GM18508 (cell line): Measurements from ENCODE around the gene DCP1B.

ENCODE experiments used
- ATAC-seq: cut with Tn5 transposase; IDR thresholded peaks from one replicate; pipeline ENCODE4 v1.9.1; 2021; ENCODE audit warnings: moderate number of reproducible peaks; ENCODE audit not compliant: insufficient read depth, unreplicated experiment

Gene DCP1B

GRCh38 chr12:2018391-2018790, 14.1 kb upstream of the DCP1B start:
- no peak for ATAC-seq

DNA sequence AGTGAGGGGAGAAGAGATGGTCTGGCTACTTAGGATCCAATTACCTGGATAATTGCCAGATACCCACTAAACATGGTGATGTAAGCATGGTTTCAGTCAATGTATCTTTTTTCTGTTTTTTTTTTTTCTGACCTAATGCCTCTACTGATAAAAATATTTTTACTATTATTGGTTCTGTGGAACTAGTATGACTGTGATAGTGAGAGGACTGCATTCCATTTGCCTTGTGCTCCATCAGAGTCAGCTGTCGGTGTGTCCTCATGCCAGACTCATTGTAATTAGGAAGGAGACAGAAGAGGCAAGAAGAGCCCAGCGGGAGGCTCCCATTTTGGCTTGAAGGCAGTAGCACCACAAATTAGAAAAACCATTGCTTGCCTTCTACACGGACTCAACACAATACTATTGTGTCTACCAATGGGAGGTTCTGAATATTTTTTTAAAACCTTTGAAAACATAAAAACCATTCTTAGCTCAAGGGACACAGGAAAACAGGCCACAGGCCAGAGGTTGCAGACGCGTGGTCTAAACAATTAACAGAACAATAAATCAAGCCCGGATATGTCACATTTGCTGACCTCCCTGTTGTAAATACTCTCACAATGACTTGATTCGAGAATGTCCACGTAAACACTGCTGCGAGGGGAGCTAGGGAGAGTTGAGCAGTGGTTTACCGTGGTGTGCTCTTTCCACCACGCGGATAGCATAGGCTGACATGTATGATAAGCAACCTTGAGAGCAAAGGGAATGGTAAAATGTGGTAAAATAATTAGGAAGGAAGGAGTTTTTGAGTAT, 13.5 kb upstream of the DCP1B start:
- ATAC-seq = no peak

DNA sequence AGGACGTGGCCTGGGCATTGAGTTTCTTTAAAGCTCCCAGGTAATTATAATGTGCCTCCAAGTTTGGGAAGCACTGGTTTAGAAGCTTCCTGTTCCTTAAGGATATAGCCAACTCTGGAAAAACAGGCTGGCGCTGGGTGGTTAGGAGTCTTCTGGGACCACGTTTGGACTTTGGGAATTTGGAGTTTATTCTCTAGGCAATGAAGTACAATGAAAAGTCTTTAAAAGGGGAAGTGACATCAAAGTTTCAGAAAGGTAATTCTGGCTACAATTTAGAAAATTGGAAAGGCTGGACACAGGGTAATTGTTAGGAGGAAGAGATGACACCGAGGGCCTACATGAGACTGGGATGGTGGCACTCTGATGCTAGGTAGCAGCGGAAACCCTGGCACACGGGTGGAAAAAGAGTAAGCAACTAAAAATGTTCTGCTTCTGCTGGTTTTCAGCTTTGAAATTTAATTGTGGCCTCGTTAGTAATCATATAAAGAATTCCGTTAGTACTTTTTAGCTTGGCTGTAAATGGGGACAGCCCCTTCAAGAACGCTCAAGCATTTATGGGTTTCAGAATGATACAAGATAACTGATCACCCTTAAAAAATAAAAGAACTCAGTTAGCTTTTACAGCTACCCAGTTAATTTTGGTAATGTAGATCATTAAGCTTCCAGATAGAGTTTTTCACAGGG, 12.7 kb upstream of the DCP1B start:
- ATAC-seq = no peak

GRCh38 chr12:2014231-2014630, 10.0 kb upstream of the DCP1B start:
- ATAC-seq = no peak

DNA sequence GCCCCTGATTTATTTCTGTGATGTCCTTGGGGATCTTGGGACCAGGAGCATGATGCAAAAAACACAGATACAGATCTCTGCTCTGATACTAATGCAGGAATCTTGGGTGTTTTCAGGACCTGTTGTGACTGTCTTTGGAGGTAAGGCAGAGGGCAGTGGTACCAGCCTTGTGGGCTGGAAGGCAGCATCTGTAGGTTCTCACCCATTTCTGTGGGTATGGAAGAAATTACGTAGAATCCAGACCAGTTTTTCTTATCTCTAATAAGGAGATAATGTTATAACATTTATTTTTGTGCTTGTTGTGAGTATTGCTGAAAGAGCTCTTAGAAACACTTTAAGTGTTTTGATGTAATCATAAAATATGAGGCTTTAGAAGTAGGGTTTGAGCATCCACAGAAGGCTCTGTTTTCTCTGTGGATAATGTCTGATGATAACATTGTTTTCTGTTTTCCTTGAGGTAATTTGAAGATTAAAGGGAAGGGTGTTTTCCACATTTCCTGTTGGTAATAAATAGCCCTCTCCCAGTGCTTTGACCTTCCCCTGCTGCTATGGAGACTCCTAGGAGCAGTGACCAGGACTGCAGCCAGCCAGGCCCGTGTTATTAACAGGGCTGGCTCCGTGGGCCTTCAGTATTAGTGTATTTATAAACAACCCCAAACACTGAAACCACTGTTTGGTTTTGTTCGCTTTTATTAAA, 9.4 kb upstream of the DCP1B start:
- no peak for ATAC-seq

DNA sequence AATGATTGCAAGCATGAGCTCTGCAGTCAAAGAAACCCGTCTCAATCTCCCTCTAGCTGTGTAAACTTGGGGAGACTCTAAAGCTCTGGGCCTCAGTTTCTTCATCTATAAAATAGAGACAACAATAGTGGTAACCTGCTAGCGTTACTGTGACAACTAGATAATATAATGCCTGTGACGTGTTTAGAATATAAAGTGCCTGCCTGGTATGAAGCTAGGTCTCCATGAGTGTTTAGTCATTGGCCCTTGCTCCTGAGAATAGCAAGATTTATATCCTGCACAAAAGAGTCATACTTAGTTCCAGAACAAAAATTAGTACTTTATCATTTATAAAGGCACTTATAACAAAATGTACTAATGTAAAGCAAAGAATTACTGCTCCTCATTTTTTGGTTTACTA, 8.8 kb upstream of the DCP1B start:
- ATAC-seq = no peak

GRCh38 chr12:2011643-2012607, 7.7 kb upstream of the DCP1B start:
- ATAC-seq = no peak

DNA sequence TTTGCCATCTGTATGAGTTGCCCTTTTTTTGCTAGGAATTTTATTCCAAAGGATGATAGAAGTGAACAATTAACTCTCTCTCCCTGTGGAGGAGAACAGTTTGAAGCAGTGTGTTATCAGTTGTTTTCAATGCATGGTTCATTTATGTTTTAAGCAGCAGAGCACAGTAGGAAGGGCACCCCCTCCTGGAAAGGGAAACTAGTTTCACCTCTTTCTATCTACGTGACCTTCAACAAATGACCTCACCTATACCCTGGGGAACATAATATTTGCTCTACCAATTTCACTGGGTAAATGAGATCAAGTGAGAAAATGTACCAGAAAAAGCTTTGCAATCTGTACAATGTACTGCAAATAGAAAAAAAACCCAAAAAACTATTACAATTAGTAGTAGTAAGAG, 5.4 kb upstream of the DCP1B start:
- no peak for ATAC-seq

DNA sequence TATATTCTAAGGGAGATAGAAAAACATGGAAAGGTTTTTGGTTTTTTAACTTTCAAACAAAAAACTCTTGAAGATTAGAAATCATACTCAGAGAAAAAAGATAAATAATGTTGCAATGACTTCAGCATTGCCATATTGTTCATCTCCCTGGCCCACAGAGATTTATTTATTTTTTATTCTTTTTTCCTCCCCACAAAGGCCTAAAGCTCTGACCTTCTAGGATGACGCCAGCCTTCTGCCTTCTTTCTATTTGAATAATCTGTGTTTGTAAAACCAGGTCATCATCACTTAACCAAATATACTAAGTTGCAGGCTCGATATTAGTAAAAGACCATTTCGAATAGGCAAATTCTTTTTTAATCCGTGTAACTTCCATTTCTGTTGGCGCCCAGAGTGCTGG, 4.4 kb upstream of the DCP1B start:
- no peak for ATAC-seq

DNA sequence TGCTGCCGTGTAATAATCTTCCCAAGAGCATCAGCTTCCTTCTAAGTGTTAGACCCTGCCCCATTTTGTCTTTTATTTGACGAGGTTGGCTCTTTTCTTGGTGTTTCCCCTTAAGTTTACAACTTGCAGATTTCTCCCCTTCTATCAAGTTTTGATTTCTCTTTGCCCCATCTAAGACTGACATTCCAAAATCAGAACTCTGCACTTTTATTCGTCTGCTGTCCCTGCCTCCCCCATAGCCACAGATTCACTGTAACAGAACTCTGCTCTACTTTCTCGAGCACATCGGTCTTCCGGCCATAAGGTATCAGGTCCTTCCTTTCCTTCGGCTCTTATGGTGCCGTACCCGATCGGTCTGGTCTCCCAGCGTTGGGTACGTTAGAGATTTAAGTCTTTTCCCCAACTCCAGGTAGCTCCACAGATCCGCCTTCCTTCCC, 563 bp downstream of the DCP1B start:
- ATAC-seq = no peak

- no peak for ATAC-seq
Measured at GRCh38 chr12:1995205-1995896, 8.9 kb downstream of the DCP1B start.

DNA sequence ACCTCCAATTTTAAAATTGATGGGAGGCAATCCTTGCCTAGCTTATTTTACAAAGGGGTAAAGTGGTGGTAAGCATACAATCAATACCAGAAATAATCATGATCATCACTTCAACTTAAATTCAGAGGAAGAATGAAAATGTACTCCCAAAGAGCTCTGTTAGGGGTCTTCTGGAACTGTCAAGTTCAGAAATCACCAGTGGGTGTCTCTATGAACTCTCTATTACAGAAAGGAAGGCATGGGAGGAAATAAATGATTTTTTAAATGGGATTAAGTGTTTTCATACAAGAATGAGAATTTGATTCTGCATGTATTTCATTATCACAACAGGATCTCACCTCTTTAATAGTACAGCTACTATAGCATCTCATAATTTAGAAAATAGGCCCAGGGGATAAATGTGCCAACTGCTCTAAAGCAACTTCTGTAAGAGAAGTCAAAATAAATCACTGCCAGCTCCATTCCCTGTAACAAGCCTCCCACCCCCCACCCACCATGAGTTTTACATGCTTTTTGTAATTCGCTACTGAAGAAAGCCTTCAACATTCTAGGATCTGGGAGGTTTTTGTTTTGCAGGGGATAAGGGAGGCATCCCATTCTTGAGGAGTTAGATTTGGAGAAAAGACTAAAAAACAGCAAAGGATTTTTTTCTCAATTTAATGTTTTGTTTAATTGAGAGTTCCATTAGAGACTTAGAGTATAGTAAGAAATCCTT, 9.7 kb downstream of the DCP1B start:
- no peak for ATAC-seq

- ATAC-seq = no peak
Measured at GRCh38 chr12:1993871-1994371, 10.3 kb downstream of the DCP1B start.

GRCh38 chr12:1993341-1993740, 10.9 kb downstream of the DCP1B start:
- ATAC-seq = no peak

DNA sequence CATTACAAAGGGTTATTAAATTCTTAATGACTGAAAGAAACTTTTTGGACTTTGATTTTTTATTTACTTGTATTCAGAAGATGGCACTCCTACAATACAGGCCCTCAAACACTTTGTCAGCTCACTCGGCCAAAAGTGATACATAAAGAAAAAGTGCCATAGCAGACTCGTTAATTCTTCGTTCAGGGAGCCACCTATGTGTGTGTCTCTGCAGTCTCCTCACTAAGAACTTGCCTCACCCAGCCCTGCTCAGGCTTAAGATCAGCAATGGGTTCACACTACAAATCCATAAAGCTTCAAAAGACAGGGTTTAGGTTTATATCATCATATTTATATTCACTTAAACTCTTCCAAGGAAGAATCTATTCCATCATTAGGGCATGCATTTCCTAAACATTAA, 11.5 kb downstream of the DCP1B start:
- no peak for ATAC-seq

DNA sequence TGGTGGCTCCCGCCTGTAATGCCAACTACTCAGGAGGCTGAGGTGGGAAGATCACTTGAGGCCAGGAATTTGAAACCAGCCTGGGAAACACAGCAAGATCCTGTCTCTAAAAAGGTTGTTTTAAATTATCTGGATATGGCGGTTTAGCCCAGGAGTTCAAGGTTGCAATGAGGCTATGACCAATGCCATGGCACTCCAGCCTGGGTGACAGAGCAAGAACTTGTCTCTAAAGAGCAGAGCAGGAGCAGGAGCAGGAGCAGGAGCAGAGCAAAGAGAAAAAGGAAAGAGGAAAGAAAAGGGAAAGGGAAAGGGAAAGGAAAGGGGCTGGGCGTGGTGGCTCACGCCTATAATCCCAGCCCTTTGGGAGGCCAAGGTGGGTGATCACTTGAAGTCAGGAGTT, 15.1 kb downstream of the DCP1B start:
- ATAC-seq = no peak

DNA sequence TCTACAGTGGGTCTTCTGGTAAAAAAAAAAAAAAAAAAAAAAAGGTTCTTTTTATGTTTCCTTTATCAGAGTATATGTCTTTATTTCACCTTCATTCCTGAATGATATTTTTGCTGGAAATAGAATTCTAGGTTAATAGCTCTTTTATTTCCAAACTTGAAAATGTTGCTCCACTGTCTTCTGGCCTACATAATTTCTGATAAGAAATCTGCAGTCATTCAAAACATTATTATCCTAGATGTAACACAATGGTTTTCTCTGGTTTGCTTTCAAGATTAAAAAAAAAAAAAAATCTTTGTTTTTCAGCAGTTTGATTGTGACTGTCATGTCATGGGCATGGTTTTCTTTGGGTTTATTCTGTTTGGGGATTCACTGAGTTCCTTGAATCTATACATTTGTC, 19.5 kb downstream of the DCP1B start:
- ATAC-seq = no peak

- ATAC-seq = no peak
Measured at GRCh38 chr12:1980282-1980681, 24.0 kb downstream of the DCP1B start.
